ENCODE data around the gene GALNT9.
"Not testable (repeated sequence)": the region's sequence is repeated elsewhere in the genome, so short reads cannot be mapped to it uniquely, and the experiment has no call there.

Gene GALNT9

DNA sequence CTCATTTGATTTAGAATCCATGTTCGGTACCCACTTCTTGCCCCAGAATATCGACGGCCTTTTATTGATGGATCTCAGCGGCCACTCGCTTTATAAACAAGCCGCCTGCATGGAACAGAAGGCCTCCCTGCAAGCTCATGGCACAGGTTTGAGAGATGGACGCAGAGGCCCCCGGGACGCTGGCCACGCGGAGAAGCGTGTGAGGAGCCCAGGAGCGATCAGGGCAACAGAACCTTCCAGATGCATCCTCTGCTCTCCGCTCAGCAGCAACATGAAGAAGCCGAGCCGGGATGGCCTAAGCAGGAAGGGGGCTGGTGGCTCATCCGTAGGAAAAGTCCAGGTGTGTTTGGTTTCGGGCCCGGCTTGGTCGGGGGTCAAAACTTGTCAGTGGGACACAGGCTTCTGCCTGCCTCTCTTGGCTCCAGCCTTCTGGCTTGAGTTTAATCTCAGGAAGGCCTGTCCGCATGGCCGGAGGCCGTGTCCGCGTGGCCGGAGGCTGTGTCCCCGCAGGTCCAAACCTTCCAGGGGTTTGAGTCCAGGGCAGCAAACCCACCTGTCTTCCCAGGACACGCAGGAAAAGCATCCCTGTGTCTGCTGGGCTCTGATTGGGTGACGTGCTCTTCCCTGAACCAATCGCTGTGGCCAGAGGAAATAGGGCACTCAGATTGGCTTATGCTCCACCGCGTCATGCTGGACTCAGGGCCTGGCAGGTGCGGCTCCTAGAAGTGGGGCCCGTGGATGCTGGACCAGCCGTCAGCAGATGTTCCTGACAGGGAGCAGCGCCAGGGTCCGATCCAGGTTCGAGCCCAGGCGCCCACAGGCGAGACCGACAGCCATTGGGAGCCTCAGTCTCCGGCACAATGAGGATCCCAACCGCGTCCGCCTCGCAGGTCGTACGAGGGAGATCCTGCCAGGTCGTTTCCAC lies 65.0 kb downstream of the GALNT9 start:
- DNase-seq (ENCODE audit: low read depth, low spot score) = no peak

DNA sequence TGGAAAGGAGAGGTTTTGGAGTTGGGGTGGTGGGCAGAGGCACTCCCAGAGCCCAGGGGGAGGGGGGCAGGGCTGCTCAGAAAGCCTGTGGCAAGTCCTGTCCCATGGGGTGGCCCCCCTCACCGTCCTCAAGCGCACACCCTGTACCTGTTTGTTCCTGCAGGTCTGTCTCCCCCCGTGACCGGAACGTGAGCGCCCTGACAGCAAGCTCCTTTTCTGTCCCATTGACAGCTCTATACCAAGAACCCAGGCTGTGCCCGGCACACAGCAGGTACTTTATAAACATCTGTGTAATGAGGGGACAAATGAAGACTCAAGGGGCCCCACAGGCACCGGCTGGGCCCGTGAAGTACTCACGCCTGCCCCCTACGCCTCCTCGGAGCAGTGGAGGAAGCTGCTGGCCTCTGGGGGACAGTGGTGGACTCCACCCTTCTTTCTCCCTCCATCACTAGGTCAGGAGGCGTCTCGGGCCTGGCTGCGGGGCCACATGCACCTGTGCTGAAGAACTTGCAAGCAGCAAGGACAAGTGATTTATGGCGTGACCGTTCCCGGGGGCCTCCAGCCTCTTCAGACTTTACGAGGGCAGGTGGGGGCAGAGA lies 65.8 kb downstream of the GALNT9 start:
- no peak for DNase-seq (ENCODE audit: low read depth, low spot score)

GRCh38 chr12:132263061-132263360 lies 66.4 kb downstream of the GALNT9 start:
- DNase-seq (ENCODE audit: low read depth, low spot score) = no peak

GRCh38 chr12:132262256-132263060 lies 66.9 kb downstream of the GALNT9 start:
- no peak for DNase-seq (ENCODE audit: low read depth, low spot score)

- no peak for DNase-seq (ENCODE audit: low read depth, low spot score)
These were observed 67.9 kb downstream of the GALNT9 start for GRCh38 chr12:132261328-132262138.

GRCh38 chr12:132260721-132261120 lies 68.7 kb downstream of the GALNT9 start:
- DNase-seq (ENCODE audit: low read depth, low spot score) = no peak

- no peak for DNase-seq (ENCODE audit: low read depth, low spot score)
These were observed 69.3 kb downstream of the GALNT9 start for GRCh38 chr12:132259872-132260695.

DNA sequence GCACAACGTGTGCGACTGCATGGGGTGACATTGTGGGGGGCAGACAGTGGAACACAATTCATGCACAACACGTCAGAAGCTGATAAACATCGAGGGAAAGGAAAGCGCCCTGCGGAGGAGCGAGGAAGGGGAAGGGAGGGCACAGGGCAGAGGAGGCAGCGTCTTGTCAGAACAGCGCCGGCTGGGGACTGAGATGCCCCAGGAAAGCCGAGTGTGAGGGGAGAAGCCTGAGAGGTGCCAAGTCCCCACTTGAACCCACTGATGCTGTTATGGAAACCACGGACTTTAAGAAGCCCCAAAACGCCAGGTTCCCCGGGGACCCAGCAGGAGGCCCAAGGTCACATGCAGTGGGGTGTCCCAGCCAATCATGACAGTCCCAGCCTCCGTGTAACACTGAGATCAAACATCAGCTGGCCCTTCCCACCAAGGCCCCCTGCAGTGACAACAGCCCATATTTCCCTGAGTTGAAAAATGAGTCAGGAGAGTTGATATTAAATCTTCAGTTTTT lies 70.0 kb downstream of the GALNT9 start:
- no peak for DNase-seq (ENCODE audit: low read depth, low spot score)

- DNase-seq (ENCODE audit: low read depth, low spot score) = no peak
These were observed 70.8 kb downstream of the GALNT9 start for GRCh38 chr12:132258543-132258942.

DNA sequence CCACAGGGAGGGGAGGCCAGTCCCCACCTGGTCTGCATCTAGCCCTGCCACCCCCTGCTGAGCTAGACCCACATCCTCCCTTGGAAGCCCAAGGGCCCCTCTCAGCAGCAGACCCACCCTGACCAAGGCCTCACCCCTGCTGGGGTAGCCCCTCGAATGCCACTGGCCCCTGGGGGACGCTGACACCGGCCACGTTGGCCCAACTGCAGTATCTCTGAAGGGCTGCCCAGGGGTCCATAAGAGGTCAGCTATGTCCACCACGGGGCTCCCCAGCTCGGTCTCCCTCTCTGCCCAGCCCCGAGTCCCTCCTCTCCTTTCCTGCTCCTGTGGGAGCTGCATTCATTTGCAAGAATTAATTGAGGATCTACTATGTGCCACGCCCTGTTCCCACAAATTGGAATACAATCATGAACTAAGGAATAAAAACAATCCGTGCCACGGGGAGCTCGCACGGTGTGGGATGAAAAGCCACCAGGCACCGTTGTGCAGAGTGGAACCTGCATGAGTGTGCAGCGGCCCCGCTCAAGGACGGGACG lies 71.4 kb downstream of the GALNT9 start:
- no peak for DNase-seq (ENCODE audit: low read depth, low spot score)

DNA sequence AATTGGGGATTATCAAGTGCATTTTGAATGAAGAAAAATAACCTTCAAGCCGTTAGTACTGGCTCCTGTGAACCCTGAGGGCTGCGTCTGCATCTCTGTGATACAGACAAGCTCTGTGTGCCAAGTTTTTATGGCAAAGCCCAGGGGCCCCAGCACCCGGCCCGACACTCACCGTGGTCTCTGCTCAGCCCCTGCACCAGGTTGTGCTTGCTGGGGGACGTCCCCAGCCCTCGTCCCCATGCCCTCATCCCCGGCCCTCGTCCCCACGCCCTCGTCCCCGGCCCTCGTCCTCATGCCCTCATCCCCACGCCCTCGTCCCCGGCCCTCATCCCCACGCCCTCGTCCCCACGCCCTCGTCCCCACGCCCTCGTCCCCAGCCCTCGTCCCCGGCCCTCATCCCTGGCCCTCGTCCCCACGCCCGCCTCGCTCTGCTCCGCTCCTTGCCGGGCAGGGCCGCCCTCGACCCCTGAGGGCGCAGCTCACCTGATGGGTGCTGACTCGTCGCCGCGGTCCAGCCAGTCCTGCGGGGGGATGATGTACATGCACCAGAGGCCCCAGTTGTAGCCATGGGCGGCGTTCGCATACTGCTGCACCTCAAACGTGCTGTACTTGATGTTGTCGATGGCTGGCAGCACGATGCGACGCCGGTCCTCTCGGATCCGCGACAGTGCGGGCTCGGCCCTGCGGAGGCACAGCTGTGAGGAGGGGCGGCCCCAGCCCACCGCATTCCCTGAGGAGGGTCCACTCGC lies 72.0 kb downstream of the GALNT9 start:
- DNase-seq (ENCODE audit: low read depth, low spot score) = no peak

DNA sequence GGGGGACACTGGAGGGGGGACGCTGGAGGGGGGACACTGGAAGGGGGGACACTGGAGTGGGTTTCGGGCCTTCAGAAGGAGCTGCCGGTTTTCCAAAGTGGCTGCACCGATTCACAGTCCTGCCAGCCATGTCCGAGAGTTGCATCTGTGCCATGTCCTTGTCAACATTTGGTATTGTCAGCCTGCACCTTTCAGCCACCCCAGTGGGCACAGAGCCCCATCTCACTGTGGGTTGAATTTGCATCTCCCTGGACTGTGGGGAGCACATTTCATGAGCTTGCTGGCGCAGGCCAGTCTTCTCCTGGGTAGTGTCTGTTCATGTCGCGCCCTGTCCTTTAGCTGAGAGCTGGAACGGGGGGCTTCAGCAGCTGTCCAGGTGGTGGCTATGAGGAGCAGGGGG lies 72.7 kb downstream of the GALNT9 start:
- no peak for DNase-seq (ENCODE audit: low read depth, low spot score)

DNA sequence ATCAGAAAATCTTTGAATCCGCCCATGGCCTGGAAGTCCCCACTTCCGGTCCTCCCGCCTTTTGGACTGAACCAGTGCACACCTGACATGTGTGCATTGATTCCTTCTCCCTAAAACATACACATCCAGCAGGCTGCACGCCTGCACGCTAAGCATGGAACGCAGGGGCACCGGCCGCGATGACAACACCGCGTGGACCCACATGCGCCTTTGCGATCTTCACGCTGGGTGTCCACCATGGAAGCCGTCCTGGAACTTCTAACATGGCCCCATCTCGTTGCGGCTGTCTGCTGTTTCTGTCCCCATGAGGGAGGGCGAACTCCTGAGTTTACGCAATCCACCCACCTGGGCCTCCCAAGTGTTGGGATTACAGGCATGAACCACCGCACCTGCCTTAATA lies 73.7 kb downstream of the GALNT9 start:
- no peak for DNase-seq (ENCODE audit: low read depth, low spot score)

DNA sequence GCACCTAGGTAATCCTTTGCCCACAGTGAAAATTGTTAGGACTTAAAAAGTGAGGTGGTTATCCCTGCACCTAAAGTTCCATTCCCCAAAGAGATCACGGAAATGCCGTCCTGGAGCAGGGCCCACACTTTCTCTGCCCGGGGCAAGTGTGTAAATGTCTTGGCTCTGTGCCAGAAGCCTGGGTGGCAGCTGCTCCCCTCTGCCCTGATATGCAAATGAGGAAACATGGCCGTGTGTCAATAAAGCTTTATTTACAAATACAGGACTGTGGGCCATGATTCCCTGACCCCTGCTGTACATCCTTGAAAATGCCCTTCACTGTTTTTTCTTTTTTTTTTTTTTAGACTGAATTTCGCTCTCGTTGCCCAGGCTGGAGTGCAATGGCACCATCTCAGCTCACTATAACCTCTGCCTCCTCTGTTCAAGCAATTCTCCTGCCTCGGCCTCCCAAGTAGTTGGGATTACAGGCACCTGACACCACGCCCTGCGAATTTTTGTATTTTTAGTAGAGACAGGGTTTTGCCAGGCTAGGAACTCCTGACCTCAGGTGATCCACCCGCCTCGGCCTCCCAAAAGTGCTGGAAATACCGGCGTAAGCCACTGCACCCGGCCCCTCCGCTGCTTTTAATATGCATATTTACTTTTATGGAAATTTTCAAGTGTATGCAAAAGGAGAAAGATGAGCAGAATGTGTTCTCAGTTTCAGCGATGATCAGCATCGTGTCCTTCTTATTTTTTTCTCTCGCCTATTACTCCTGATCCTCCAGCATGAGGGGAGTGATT lies 75.5 kb downstream of the GALNT9 start:
- DNase-seq (ENCODE audit: low read depth, low spot score) = no peak

DNA sequence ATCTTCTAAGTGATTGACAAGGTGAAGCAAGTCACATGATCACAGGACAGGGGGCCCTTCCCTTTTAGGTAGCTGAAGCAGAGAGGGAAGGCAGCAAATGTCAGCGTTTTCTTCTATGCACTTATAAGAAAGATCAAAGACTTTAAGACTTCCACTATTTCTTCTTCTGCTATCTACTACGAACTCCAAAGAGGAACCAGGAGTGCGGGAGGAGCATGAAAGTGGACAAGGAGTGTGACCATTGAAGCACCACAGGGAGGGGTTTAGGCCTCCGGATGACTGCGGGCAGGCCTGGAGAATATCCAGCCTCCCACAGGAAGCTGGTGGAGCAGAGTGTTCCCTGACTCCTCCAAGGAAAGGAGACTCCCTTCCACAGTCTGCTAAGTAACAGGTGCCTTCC lies 76.4 kb downstream of the GALNT9 start:
- not testable (repeated sequence) for DNase-seq (ENCODE audit: low read depth, low spot score)

- no peak for DNase-seq (ENCODE audit: low read depth, low spot score)
These were observed 77.5 kb downstream of the GALNT9 start for GRCh38 chr12:132251741-132252490.

GRCh38 chr12:132251310-132251709 lies 78.1 kb downstream of the GALNT9 start:
- no peak for DNase-seq (ENCODE audit: low read depth, low spot score)

DNA sequence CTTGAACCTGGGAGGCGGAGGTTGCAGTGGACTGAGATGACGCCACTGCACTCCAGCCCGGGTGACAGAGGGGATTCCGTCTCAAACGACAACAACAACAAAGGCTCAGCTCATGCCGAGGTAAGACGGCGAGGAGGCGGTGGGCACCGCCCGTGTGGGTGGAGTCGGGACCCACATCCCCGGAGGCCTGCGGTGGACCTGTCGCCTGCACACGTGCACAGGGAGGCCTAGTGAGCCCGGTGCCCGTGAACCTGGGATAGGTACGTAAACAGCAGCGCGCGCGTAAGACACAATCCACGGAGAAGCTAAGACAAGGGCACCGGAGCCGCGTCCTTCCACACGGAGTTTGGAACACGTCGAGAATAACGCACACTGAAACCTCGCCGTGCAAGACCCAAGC lies 78.7 kb downstream of the GALNT9 start:
- no peak for DNase-seq (ENCODE audit: low read depth, low spot score)
